ENCODE data around the gene RPRD1A. TPM values are rescaled to one million over a fixed set of nuclear protein-coding genes. Genes with fewer than 3 reads are reported as not detected.
A peak's percentile ranks its signal among the peaks of the same experiment; 100 is the strongest.
"Not testable (repeated sequence)": the region's sequence is repeated elsewhere in the genome, so short reads cannot be mapped to it uniquely, and the experiment has no call there.

The RPRD1A gene
- total RNA-seq, 1 donor from 2014 or later = 47.6 TPM

- no peaks in the 10 kb centered on the region for H3K9me3 Mint-ChIP-seq
- no peak overlapping the region for H3K4me3 Mint-ChIP-seq
- DNase-seq = no peak
- H3K36me3 Mint-ChIP-seq (ENCODE audit: low read depth) = no peaks in the 10 kb centered on the region
- no peak for TF ChIP-seq CTCF (IDR thresholded peaks at IDR 0.05)
- ChIA-PET POLR2A (no interaction called here), CTCF (no interaction called here)
- no peak overlapping the region for H3K27ac Mint-ChIP-seq
- H3K27me3 Mint-ChIP-seq = no peaks in the 10 kb centered on the region
- peaks cover 10% of the 10 kb centered on the region for H3K4me1 Mint-ChIP-seq
- no peak for ATAC-seq (ENCODE audit: low read depth)
- intact Hi-C loops (cut with micrococcal nuclease) = no loop called here
These were observed 21.6 kb upstream of the RPRD1A start for GRCh38 chr18:36089001-36089400.

- intact Hi-C loops (cut with micrococcal nuclease) = no loop called here
- TF ChIP-seq CTCF (IDR thresholded peaks at IDR 0.05) = no peak
- Mint-ChIP-seq H3K27ac (no peak overlapping the region), H3K36me3 (ENCODE audit: low read depth) (no peaks in the 10 kb centered on the region), H3K4me1 (peaks cover 17% of the 10 kb centered on the region), H3K4me3 (no peak overlapping the region), H3K27me3 (no peaks in the 10 kb centered on the region), H3K9me3 (no peaks in the 10 kb centered on the region)
- ChIA-PET POLR2A (no interaction called here), CTCF (no interaction called here)
- DNase-seq (no peak), ATAC-seq (ENCODE audit: low read depth) (no peak)
These were observed 20.9 kb upstream of the RPRD1A start for GRCh38 chr18:36088256-36088655.

- ChIA-PET CTCF (interaction anchor here (1.1 to 1.4 kb wide), 2 partner anchors 9 to 68 kb away, joined by 4 to 5 read pairs; no protein-coding TSS in a partner anchor), POLR2A (interaction anchor here (0.6 kb wide), 1 partner anchor 16 kb away, joined by 3 read pairs; no protein-coding TSS in a partner anchor)
- no peak for DNase-seq
- H3K4me1 Mint-ChIP-seq = peaks cover 28% of the 10 kb centered on the region
- intact Hi-C loops (cut with micrococcal nuclease) = no loop called here
- TF ChIP-seq CTCF (IDR thresholded peaks at IDR 0.05) = no peak
- peaks cover 3% of the 10 kb centered on the region for H3K9me3 Mint-ChIP-seq
- no peak overlapping the region for H3K4me3 Mint-ChIP-seq
- no peak for ATAC-seq (ENCODE audit: low read depth)
- peaks cover under 1% of the 10 kb centered on the region for H3K36me3 Mint-ChIP-seq (ENCODE audit: low read depth)
- H3K27ac Mint-ChIP-seq = no peak overlapping the region
- H3K27me3 Mint-ChIP-seq = no peaks in the 10 kb centered on the region
These were observed 18.8 kb upstream of the RPRD1A start for GRCh38 chr18:36086186-36086585.

GRCh38 chr18:36085195-36085594 is 17.8 kb upstream of the RPRD1A start:
- no peak overlapping the region for H3K4me3 Mint-ChIP-seq
- DNase-seq = no peak
- H3K36me3 Mint-ChIP-seq (ENCODE audit: low read depth) = peaks cover 4% of the 10 kb centered on the region
- H3K9me3 Mint-ChIP-seq = peaks cover 7% of the 10 kb centered on the region
- intact Hi-C loops (cut with micrococcal nuclease) = no loop called here
- POLR2A ChIA-PET = no interaction called here
- no peaks in the 10 kb centered on the region for H3K27me3 Mint-ChIP-seq
- CTCF ChIA-PET = interaction anchor here (1.4 kb wide), 1 partner anchor 67 kb away, joined by 4 read pairs; no protein-coding TSS in a partner anchor
- no peak overlapping the region for H3K27ac Mint-ChIP-seq
- peaks cover 28% of the 10 kb centered on the region for H3K4me1 Mint-ChIP-seq
- no peak for ATAC-seq (ENCODE audit: low read depth)
- TF ChIP-seq CTCF (IDR thresholded peaks at IDR 0.05) = no peak

GRCh38 chr18:36083729-36084128 is 16.4 kb upstream of the RPRD1A start:
- peaks cover 7% of the 10 kb centered on the region for H3K9me3 Mint-ChIP-seq
- intact Hi-C loops (cut with micrococcal nuclease) = loop anchor here (2.0 to 5.0 kb wide), 2 partner anchors 17 to 66 kb away; partner anchors contain the start of gene RPRD1A
- TF ChIP-seq CTCF (IDR thresholded peaks at IDR 0.05) = no peak
- DNase-seq (no peak), ATAC-seq (ENCODE audit: low read depth) (peak; percentile 34)
- H3K27ac Mint-ChIP-seq = no peak overlapping the region
- H3K4me3 Mint-ChIP-seq = no peak overlapping the region
- ChIA-PET CTCF (no interaction called here), POLR2A (no interaction called here)
- no peaks in the 10 kb centered on the region for H3K27me3 Mint-ChIP-seq
- H3K4me1 Mint-ChIP-seq = peaks cover 28% of the 10 kb centered on the region
- peaks cover 4% of the 10 kb centered on the region for H3K36me3 Mint-ChIP-seq (ENCODE audit: low read depth)

GRCh38 chr18:36081118-36081517 is 13.8 kb upstream of the RPRD1A start:
- DNase-seq; H3K36me3 Mint-ChIP-seq (ENCODE audit: low read depth); H3K27me3 Mint-ChIP-seq; H3K9me3 Mint-ChIP-seq; H3K27ac Mint-ChIP-seq; ATAC-seq (ENCODE audit: low read depth); H3K4me3 Mint-ChIP-seq; POLR2A ChIA-PET: not testable (repeated sequence)
- H3K4me1 Mint-ChIP-seq = peaks cover 22% of the 10 kb centered on the region
- intact Hi-C loops (cut with micrococcal nuclease) = loop anchor here (5.0 kb wide), 1 partner anchor 64 kb away; no protein-coding TSS in a partner anchor
- CTCF ChIA-PET = interaction anchor here (0.7 kb wide), 1 partner anchor 14 kb away, joined by 3 read pairs; no protein-coding TSS in a partner anchor
